ENCODE measurements around the gene AGPS. TPM values are rescaled to one million over a fixed set of nuclear protein-coding genes. Genes with fewer than 3 reads are reported as not detected.

AGPS gene
- polyA plus RNA-seq, 2 of the 4 experiments (the other 2 are of a cell fraction) = 49.8 to 62.1 TPM

DNA sequence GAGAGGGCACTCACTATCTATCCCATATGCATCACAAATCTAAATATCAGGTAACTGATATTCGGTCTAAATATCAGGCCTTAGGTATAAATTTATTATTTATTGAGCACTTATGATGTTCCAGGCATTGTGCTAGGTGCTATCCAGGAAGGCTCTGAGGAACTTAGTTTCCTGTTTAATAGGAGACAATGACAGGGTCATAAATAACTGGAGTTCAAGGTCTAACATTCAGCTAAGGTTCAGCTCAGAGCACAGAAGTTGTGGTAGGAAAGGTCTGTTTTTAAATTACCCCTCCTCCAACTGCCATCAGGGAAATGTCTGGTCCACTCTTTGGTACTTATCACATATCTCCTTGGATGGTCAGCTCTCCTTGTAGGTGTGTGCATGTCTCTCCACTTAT lies 193.6 kb downstream of the AGPS start:
- WGBS (ENCODE audit: missing lambda C conversion rate) = 31% methylated on average over 1 of the region's 1 CpG
- CTCF ChIA-PET = interaction anchor here (0.9 to 1.9 kb wide), 3 partner anchors 18 to 96 kb away, joined by 3 to 4 read pairs (median 4); no protein-coding TSS in a partner anchor
- POLR2A ChIA-PET = no interaction called here
- TF ChIP-seq JUNB (IDR thresholded peaks at IDR 0.05) = no peak
- TF ChIP-seq PHF8 (IDR thresholded peaks at IDR 0.05; ENCODE audit: borderline replicate concordance, low read depth) = no peak
- TF ChIP-seq, protein P1, sequence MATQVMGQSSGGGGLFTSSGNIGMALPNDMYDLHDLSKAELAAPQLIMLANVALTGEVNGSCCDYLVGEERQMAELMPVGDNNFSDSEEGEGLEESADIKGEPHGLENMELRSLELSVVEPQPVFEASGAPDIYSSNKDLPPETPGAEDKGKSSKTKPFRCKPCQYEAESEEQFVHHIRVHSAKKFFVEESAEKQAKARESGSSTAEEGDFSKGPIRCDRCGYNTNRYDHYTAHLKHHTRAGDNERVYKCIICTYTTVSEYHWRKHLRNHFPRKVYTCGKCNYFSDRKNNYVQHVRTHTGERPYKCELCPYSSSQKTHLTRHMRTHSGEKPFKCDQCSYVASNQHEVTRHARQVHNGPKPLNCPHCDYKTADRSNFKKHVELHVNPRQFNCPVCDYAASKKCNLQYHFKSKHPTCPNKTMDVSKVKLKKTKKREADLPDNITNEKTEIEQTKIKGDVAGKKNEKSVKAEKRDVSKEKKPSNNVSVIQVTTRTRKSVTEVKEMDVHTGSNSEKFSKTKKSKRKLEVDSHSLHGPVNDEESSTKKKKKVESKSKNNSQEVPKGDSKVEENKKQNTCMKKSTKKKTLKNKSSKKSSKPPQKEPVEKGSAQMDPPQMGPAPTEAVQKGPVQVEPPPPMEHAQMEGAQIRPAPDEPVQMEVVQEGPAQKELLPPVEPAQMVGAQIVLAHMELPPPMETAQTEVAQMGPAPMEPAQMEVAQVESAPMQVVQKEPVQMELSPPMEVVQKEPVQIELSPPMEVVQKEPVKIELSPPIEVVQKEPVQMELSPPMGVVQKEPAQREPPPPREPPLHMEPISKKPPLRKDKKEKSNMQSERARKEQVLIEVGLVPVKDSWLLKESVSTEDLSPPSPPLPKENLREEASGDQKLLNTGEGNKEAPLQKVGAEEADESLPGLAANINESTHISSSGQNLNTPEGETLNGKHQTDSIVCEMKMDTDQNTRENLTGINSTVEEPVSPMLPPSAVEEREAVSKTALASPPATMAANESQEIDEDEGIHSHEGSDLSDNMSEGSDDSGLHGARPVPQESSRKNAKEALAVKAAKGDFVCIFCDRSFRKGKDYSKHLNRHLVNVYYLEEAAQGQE (IDR thresholded peaks at IDR 0.05) = no peak
- TF ChIP-seq, protein P2, sequence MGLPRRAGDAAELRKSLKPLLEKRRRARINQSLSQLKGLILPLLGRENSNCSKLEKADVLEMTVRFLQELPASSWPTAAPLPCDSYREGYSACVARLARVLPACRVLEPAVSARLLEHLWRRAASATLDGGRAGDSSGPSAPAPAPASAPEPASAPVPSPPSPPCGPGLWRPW (IDR thresholded peaks at IDR 0.05) = no peak
- TF ChIP-seq CHD2 (IDR thresholded peaks at IDR 0.05; ENCODE audit: low read length, partially characterized antibody) = no peak
- TF ChIP-seq, protein P3, sequence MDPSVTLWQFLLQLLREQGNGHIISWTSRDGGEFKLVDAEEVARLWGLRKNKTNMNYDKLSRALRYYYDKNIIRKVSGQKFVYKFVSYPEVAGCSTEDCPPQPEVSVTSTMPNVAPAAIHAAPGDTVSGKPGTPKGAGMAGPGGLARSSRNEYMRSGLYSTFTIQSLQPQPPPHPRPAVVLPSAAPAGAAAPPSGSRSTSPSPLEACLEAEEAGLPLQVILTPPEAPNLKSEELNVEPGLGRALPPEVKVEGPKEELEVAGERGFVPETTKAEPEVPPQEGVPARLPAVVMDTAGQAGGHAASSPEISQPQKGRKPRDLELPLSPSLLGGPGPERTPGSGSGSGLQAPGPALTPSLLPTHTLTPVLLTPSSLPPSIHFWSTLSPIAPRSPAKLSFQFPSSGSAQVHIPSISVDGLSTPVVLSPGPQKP (IDR thresholded peaks at IDR 0.05; ENCODE audit: low read depth, low read length) = no peak
- no peaks in the 10 kb centered on the region for H3K9me3 ChIP-seq
- ATAC-seq (no peak), DNase-seq (ENCODE audit: low read depth in 1 of 2, low spot score in 1 of 2) (no peak), FAIRE-seq (no peak)
- H3K27ac ChIP-seq = no peak overlapping the region
- no peak overlapping the region for H3K4me2 ChIP-seq
- no peak overlapping the region for H3K4me3 ChIP-seq
- H3K4me1 ChIP-seq = no peaks in the 10 kb centered on the region

DNA sequence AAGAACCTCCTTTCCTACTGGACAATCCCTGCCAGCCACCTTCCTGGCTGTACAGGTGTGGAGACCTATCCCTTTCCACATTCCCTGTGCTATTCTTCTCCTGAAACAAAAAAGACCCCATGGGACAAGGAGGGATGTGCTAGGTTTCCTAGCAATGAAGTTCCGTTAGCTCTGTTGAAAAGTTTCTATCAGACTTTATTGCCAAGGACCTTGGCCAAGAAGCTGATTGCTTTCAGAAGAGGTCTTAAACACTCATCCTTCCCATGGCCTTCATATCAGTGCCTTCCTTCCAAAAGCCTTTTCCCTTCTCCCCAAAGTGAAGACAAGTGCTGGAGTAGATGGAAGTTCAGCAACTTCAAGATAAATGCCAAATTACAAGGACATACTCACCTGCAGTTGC lies 194.8 kb downstream of the AGPS start:
- WGBS (ENCODE audit: missing lambda C conversion rate) = 86% methylated on average over 1 of the region's 1 CpG
- CTCF ChIA-PET = no interaction called here
- no peak for TF ChIP-seq ZSCAN20 (CRISPR knock-in tag; IDR thresholded peaks at IDR 0.05)
- no peak for TF ChIP-seq FOSL2 (IDR thresholded peaks at IDR 0.05)
- no peak for TF ChIP-seq FOSL2 (CRISPR knock-in tag; IDR thresholded peaks at IDR 0.05)
- TF ChIP-seq RFX5 (IDR thresholded peaks at IDR 0.05) = no peak
- TF ChIP-seq, protein P4, sequence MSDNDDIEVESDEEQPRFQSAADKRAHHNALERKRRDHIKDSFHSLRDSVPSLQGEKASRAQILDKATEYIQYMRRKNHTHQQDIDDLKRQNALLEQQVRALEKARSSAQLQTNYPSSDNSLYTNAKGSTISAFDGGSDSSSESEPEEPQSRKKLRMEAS (IDR thresholded peaks at IDR 0.05) = no peak
- TF ChIP-seq ZC3H11A (IDR thresholded peaks at IDR 0.05) = no peak
- TF ChIP-seq FOXS1 (CRISPR knock-in tag; IDR thresholded peaks at IDR 0.05) = no peak
- TF ChIP-seq, protein P5, sequence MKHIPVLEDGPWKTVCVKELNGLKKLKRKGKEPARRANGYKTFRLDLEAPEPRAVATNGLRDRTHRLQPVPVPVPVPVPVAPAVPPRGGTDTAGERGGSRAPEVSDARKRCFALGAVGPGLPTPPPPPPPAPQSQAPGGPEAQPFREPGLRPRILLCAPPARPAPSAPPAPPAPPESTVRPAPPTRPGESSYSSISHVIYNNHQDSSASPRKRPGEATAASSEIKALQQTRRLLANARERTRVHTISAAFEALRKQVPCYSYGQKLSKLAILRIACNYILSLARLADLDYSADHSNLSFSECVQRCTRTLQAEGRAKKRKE (CRISPR knock-in tag; IDR thresholded peaks at IDR 0.05; ENCODE audit: low read depth) = no peak
- H3K4me2 ChIP-seq = no peak overlapping the region
- H3K4me3 ChIP-seq = no peak overlapping the region
- DNase-seq (ENCODE audit: low read depth in 1 of 2, low spot score in 1 of 2) (no peak), ATAC-seq (no peak), FAIRE-seq (no peak)
- no peaks in the 10 kb centered on the region for H3K4me1 ChIP-seq
- no peaks in the 10 kb centered on the region for H3K9me3 ChIP-seq
- H3K27ac ChIP-seq = no peak overlapping the region
- POLR2A ChIA-PET = no interaction called here

DNA sequence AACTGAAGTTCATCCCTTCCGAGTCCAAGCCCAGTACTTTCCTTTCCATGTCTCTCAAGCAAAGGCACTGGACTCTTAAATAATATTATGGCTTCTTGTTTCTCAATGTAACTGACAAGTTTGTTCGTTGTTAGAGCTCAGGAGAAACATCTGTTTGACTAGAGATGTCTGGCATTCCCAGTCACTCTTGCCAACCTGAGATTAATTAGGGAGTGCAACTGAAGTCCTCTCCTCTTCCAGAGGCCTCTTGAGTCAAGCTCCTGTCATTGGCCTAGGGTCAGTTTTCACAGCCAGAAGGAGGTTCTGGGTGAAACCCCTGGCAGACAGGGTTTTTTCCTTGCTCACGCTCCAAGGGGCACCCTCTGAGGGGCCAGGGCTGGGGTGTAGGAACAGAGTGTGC lies 196.1 kb downstream of the AGPS start:
- H3K9me3 ChIP-seq = no peaks in the 10 kb centered on the region
- DNase-seq (ENCODE audit: low read depth in 1 of 2, low spot score in 1 of 2) (no peak), FAIRE-seq (no peak), ATAC-seq (no peak)
- H3K4me3 ChIP-seq = no peak overlapping the region
- TF ChIP-seq TFCP2L1 (CRISPR knock-in tag; IDR thresholded peaks at IDR 0.05) (no peak), EP300 (IDR thresholded peaks at IDR 0.05) (no peak), CBX8 (IDR thresholded peaks at IDR 0.05) (no peak), JUN (IDR thresholded peaks at IDR 0.05) (no peak)
- no peak overlapping the region for H3K4me2 ChIP-seq
- WGBS (ENCODE audit: missing lambda C conversion rate) = 43% methylated on average over 3 of the region's 3 CpGs
- no peak overlapping the region for H3K27ac ChIP-seq
- ChIA-PET POLR2A (no interaction called here), CTCF (interaction anchor here (2.1 kb wide), 1 partner anchor 15 kb away, joined by 6 read pairs; no protein-coding TSS in a partner anchor)
- no peaks in the 10 kb centered on the region for H3K4me1 ChIP-seq
